ENCODE results near the gene RASSF6.

Gene RASSF6

DNA sequence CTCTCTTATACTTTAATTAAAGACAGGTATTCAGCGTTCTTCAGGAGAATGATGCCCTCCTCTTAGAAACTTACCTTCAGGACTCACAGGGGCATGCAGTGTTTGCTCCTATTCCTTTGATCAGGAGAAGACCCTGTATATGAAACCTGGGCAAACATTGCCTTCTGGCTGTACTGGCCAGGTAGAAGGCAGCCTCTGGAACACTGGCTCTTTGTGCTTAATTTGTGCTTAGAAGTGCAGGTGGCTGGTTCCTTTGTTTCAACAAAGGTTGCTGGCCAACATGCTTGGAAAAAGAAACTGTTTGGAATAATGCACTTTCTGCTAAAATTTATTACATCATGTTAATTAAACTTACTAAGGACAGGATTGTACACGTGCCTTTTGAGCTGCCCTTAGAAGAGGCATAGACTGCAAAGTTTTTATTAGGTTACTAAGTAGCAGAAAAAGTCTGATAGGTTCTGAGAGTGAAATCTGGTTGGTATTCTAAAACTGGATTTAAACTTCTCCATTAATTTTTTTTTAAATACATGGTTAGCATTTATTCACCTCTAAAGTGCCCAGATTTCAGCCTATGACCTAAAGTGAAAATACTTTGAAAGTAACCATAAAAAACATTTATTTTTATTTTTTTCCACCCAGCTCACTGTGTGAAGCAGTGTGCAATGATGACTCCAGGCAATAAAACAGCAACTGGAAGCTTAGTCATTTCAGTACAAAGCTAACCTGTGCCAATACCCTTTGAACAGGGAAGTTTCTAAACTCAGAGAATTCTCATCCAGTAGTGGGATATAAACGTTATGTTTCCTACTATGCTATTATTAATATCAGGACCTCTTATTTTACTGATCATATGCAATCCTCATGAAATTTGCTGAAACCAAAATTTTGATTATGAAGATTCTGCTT lies 11.3 kb downstream of the RASSF6 start:
- H3K4me1 ChIP-seq (ENCODE audit: control insufficient read depth in 1 of 2, insufficient read depth in 1 of 2, low read depth in 1 of 2, low read length in 1 of 2) = no peaks in the 10 kb centered on the region
- H3K36me3 ChIP-seq = no peaks in the 10 kb centered on the region
- TF ChIP-seq, protein P1, sequence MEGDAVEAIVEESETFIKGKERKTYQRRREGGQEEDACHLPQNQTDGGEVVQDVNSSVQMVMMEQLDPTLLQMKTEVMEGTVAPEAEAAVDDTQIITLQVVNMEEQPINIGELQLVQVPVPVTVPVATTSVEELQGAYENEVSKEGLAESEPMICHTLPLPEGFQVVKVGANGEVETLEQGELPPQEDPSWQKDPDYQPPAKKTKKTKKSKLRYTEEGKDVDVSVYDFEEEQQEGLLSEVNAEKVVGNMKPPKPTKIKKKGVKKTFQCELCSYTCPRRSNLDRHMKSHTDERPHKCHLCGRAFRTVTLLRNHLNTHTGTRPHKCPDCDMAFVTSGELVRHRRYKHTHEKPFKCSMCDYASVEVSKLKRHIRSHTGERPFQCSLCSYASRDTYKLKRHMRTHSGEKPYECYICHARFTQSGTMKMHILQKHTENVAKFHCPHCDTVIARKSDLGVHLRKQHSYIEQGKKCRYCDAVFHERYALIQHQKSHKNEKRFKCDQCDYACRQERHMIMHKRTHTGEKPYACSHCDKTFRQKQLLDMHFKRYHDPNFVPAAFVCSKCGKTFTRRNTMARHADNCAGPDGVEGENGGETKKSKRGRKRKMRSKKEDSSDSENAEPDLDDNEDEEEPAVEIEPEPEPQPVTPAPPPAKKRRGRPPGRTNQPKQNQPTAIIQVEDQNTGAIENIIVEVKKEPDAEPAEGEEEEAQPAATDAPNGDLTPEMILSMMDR (IDR thresholded peaks at IDR 0.05) = no peak
- no peak overlapping the region for H3K4me3 ChIP-seq (ENCODE audit: low read depth in 1 of 2, low read length in 1 of 2)
- H3K9me3 ChIP-seq = no peaks in the 10 kb centered on the region
- H3K27me3 ChIP-seq = peaks cover 7% of the 10 kb centered on the region
- no peak overlapping the region for H3K27ac ChIP-seq

DNA sequence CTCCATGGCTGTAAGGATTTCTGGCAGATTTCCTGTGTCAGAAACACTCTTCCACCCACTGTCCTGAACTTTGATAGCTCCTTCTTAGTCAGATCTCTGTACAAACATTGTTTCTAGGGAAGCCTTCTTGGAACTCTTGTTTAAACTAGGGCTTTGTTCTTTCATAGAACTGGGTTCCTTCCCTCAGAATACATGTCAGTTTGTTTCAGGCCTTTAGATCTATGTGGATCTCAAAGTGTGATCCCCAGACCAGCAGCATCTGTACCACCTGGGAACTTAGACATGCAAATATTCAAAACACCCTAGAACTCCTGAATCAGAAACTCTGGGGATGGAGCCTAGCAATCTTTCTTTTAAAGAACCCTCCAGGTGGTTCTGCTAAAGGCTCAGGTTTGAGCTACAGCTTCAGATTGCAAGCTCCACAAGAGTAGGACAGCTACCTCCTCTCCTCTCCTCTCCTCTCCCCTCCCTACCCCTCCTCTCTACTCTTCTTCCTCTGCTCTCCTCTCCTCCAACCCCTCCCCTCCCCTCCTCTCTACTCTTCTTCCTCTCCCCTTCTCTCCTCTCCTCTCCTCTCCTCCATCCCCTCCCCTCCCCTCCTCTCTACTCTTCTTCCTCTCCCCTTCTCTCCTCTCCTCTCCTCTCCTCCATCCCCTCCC lies 12.7 kb downstream of the RASSF6 start:
- Histone ChIP-seq H3K27ac (no peak overlapping the region), H3K27me3 (peaks cover 7% of the 10 kb centered on the region), H3K9me3 (no peaks in the 10 kb centered on the region), H3K36me3 (no peaks in the 10 kb centered on the region), H3K4me3 (ENCODE audit: low read depth in 1 of 2, low read length in 1 of 2) (no peak overlapping the region), H3K4me1 (ENCODE audit: control insufficient read depth in 1 of 2, insufficient read depth in 1 of 2, low read depth in 1 of 2, low read length in 1 of 2) (no peaks in the 10 kb centered on the region)
- TF ChIP-seq, protein P1 (IDR thresholded peaks at IDR 0.05) = no peak

DNA sequence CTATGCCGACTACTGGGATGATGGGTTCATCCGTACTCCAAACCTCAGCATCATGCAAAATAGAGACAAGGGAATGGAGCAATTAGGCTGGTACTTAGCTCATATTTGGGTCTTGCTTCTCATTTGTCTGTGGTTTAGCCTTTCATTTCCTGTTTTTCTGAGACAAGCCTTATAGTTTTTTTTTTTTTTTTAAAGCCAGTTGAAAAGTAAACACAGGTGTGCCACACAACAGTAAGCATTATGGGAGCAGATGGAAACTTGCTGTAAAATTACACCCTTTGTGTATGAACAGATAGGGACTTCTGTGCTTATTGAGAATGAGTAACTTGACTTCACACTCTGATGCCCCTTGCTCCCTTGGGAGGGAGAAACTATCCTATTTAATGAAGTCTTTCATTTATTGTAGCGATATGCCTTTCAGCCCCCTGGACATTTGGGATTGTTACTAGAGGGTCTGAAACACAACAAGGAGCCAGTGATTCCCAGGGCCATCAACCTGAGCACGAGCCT lies 13.7 kb downstream of the RASSF6 start:
- Histone ChIP-seq H3K27ac (no peak overlapping the region), H3K9me3 (no peaks in the 10 kb centered on the region), H3K4me1 (ENCODE audit: control insufficient read depth in 1 of 2, insufficient read depth in 1 of 2, low read depth in 1 of 2, low read length in 1 of 2) (no peaks in the 10 kb centered on the region), H3K27me3 (peaks cover 7% of the 10 kb centered on the region), H3K4me3 (ENCODE audit: low read depth in 1 of 2, low read length in 1 of 2) (no peak overlapping the region), H3K36me3 (no peaks in the 10 kb centered on the region)
- TF ChIP-seq, protein P1 (IDR thresholded peaks at IDR 0.05) = no peak

DNA sequence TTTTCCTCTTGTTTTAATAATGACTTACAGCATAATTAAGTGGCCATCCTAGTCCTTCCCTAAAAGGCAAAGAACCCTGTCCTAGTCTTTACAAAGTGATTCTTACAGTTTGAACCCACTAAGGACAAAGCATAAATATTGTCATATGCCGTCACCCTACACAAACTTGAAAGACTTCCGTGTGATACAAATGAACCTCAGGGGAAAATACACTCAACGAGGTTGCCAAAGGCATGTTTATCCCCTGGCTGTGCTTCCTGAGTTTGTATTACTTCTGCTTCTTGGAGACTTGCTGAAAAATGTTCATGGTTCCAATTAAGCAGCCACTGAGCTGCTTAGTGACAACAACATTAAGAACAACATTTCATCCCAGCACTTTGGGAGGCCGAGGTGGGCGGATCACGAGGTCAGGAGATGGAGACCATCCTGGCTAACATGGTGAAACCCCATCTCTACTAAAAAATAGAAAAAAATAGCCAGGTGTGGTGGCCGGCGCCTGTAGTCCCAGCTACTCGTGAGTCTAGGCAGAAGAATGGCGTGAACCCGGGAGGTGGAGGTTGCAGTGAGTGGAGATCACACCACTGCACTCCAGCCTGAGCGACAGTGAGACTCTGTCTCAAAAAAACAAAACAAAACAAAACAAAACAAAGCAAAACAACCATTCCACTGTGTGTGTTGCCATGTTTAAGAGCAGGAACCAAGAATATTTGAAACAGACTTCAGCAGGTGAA lies 16.2 kb downstream of the RASSF6 start:
- TF ChIP-seq, protein P1 (IDR thresholded peaks at IDR 0.05) = no peak
- no peak overlapping the region for H3K27ac ChIP-seq
- no peaks in the 10 kb centered on the region for H3K9me3 ChIP-seq
- H3K4me1 ChIP-seq (ENCODE audit: control insufficient read depth in 1 of 2, insufficient read depth in 1 of 2, low read depth in 1 of 2, low read length in 1 of 2) = no peaks in the 10 kb centered on the region
- H3K27me3 ChIP-seq = no peaks in the 10 kb centered on the region
- H3K4me3 ChIP-seq (ENCODE audit: low read depth in 1 of 2, low read length in 1 of 2) = no peak overlapping the region
- H3K36me3 ChIP-seq = no peaks in the 10 kb centered on the region

DNA sequence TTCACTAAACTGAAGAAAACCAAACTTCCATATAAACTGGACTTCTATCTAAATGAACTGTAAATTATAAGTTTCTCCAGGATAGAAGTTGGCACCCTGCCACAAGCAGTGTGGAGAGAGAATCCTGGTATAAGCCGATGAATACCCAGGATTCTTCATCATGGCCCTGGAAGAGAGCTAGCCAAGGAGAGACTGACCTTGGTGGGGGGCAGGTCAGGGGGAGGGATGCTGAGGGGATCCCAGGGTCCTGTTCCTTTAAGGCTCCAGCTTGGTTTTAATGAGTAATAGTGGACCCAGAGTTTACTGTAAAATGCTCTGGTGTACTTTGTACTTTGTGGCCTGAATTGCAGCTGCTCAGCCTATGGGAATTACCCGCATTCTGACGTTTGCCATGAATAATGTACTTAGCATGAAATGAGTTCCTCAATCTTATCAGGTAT lies 16.9 kb downstream of the RASSF6 start:
- H3K36me3 ChIP-seq = no peaks in the 10 kb centered on the region

More for the DNA sequence above, 16.9 kb downstream of the RASSF6 start:
- no peaks in the 10 kb centered on the region for H3K4me1 ChIP-seq (ENCODE audit: control insufficient read depth in 1 of 2, insufficient read depth in 1 of 2, low read depth in 1 of 2, low read length in 1 of 2)
- H3K27ac ChIP-seq = no peak overlapping the region
- no peaks in the 10 kb centered on the region for H3K9me3 ChIP-seq
- no peaks in the 10 kb centered on the region for H3K27me3 ChIP-seq
- H3K4me3 ChIP-seq (ENCODE audit: low read depth in 1 of 2, low read length in 1 of 2) = no peak overlapping the region
- TF ChIP-seq, protein P1 (IDR thresholded peaks at IDR 0.05) = no peak
